Measurements from ENCODE around the gene DYNLT4.
"Not testable (repeated sequence)": the region's sequence is repeated elsewhere in the genome, so short reads cannot be mapped to it uniquely, and the experiment has no call there.

Gene DYNLT4

DNA sequence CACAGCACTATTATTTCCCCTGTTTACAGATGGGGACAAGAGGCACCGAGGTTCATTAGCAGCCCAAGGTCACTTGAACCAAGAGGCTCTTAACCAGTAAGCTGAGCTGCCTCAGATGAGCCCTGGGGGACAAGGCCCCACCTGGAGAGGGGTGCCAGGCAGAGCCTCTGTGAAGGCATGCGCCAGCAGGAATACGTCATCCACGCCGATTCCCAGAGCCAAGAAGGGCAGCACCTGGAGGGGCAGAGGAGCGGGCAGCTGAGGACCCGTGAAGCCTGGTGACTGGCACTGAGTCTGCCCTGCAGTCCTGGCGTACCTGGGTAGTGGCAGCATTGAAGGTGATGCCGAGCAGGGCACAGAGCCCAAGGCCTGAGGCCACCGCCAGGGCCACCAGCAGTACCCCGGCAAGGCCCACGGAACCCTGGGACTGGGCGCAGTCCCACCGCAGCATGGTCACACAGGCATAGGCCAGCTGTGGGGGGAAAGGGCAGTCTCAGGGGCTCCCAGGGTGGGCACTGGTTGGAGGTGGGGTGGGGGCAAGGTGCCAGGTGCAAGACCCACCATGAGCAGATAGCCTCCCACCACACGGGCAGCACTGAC, 21.8 kb upstream of the DYNLT4 start:
- no peak for DNase-seq (ENCODE audit: low read depth in 1 of 2, low spot score in 1 of 2)

DNA sequence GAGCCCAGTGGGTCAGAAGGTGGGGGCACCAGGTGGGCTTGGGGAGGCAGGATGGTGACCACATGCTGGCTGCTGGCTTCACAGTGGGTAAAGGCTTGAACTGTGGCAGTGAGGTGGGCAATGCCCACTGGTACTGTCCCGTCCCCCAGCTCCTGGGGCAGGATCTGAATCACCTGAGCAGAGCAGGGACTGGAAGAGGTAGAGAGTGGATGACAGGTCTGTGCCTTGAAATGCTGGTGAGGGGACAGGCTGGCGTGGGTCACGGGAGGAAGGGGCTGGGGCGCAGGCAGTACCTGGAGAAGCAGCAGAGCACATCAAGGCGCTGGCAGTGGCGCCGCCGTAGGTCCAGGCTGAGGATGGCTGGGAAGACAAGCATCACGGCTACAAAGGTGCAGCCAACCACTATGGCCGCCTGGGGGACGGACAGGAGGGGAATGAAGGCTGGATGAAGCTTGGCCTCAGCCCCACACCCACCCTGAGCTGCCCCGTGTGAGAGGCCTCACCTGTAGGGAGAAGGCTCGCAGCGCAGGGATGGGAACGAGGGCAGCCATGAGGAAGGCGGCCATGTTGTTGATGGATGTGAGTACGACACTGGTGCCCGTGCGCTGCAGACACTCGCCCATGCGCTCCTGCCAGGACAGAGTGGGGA, 21.0 kb upstream of the DYNLT4 start:
- no peak for DNase-seq (ENCODE audit: low read depth in 1 of 2, low spot score in 1 of 2)

DNA sequence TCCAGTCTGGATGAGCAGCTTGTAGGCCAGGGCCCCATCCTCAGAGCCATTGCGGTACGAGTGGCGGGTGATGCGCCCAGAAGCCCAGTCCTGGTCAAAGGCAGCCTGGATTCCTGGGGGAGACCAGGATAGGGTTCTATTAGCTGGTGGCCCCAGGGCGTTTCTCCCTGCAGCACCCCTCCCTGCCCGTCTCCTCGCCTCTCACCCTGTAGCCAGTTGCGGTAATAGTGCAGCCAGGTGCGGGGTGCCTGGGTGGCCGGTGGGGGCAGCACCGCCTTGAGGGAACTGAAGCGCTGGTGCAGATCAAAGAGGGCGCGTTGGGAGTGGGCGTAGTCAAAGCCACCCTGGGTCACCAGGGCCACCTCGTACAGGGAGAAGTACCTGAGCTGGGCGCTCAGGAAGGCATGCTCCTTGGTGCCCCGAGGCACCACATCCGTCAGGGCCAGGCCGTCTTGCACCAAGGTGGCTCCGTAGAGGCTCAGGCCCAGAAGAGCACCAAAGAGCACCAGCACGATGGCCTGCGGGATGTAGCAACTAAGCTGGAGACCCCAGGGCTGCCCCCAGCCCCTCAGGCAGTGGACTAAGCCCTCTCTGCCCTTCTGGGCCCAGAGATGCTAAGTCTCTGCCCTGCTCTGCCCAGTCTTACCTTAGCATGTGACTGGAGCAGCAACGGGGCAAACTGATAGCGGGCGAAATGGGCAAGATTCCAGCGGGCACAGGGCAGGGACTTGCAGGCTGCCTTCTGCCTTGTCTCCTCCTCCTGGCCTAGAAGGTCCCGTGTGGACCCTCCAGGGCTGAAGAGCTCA, 20.2 kb upstream of the DYNLT4 start:
- no peak for DNase-seq (ENCODE audit: low read depth in 1 of 2, low spot score in 1 of 2)

DNA sequence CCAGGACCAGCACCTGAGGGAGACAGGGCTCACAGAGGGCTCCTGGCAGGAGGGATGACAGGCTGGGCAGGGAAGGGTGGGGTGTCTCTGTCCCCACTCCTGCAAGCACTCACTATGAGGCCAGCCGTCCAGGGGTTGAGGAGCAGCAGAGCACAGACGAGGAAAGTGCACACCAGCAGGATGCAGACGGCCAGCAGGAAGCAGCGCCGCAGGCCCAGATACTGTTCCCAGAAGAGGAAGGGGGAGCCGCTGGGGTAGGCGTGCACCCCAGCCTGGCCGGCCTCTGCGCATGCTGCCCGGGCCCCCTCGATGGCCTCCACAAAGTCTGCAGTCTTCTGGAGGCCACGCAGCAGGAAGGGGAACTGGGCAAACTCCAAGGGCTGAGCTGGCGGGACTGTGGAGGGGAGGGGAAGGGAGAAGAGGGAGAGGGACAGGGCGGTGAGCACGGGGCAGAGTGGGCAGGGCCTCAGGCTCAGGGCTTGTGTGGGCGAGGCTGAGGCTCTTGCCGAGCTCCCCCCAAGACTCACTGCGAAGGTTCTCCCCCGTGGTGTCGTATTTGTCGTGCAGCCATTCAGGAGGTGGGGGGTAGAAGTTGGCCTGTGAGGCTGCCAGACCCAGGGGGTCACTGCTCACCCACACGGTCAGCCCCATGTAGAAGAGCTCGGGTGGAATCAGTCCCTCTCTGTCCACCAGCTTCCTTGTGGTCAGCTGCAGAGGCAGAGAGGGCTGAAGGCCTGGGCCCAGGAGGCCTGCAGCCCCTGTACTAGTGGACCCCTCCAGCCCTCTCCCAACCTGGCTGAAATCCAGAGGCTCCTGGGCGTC, 19.4 kb upstream of the DYNLT4 start:
- DNase-seq (ENCODE audit: low read depth in 1 of 2, low spot score in 1 of 2): no peak

DNA sequence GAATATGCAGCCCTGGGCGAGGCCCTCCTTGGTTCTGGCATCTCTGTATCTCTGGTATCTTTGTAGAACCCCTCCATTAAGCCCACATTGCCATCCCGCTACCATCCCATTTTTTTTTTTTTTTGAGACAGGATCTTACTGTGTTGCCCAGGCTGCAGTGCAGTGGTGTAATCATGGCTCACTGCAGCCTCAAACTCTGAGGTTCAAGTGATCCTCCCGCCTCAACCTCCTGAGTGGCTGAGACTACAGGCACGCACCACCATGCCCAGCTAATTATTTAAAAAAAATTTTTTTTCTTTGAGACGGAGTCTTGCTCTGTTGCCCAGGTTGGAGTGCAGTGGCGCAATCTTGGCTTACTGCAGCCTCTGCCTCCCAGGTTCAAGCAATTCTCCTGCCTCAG, 17.2 kb upstream of the DYNLT4 start:
- DNase-seq (ENCODE audit: low read depth in 1 of 2, low spot score in 1 of 2): not testable (repeated sequence)

DNA sequence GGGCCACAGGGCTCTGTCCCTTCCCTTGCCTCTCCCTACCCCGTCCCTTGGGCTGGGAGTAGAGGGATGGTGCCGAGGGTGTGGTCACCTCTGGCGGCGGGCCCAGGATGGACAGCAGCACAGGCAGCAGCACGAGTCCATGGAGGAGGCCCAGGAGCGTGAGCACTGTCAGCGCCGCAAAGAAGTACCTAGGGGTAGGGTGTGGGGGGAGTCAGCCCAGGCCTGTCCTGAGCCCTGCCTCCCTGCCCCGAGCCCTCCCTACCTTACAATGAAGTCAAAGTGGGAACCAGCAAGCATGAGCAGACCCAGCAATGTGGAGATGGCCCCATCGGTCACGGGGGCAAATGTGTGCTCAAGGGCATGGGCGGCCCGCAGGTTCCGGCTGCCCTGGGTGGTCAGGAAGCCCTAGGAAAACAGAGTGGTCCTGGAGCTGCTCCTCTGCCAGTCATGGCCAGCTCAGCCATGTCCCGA, 15.9 kb upstream of the DYNLT4 start:
- DNase-seq (ENCODE audit: low read depth in 1 of 2, low spot score in 1 of 2): no peak

DNA sequence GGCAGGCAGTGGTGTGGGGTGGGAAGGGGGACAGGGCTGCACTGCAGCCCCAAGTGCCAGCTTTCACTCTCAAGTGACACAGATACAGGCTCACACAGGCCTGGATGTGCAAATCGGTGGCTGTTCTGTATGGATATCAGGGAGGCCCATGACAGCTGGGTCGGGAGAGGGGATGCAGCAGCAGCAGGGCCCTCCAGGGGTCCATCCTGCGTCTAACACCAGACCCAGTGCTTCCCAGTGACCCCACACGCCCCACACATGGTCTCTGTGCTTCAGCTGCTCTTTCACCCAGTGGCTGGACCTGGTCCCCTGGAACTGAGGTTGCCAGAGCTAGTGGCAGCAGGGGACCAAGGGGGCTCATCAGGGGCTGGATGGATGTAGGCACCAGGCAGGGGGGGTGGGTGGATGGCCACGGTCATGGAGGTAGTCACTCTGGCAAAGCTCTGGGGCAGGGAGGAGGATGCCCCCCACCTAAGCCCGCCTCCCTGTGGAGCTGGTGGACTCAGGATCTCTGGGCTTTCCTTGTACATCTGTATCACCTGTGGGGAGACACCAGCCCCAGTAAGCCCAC, 15.1 kb upstream of the DYNLT4 start:
- DNase-seq (ENCODE audit: low read depth in 1 of 2, low spot score in 1 of 2): no peak

DNA sequence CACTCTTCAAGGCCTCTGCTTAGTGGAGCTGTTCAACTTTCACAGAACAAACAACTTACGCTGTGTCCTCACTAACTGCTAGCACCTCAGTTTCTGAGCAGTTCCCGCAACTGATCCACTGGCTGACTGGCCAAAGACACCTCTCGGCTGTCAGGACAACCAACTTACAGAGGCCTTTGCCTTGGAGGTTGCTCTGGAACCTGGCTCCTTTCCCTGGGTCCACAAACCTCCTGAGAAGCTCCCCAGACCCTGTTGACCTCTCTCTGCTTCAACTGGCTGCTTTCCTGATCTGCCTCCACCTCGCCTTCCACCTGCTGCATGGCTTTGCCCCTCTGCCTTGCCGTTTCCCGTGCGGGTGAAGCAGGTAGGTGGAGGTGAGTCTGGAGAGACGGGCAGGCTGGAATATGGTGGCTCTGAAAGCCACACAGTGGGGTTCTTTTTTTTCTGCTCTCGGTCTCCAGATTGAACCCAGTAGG, 14.1 kb upstream of the DYNLT4 start:
- DNase-seq (ENCODE audit: low read depth in 1 of 2, low spot score in 1 of 2): no peak

DNA sequence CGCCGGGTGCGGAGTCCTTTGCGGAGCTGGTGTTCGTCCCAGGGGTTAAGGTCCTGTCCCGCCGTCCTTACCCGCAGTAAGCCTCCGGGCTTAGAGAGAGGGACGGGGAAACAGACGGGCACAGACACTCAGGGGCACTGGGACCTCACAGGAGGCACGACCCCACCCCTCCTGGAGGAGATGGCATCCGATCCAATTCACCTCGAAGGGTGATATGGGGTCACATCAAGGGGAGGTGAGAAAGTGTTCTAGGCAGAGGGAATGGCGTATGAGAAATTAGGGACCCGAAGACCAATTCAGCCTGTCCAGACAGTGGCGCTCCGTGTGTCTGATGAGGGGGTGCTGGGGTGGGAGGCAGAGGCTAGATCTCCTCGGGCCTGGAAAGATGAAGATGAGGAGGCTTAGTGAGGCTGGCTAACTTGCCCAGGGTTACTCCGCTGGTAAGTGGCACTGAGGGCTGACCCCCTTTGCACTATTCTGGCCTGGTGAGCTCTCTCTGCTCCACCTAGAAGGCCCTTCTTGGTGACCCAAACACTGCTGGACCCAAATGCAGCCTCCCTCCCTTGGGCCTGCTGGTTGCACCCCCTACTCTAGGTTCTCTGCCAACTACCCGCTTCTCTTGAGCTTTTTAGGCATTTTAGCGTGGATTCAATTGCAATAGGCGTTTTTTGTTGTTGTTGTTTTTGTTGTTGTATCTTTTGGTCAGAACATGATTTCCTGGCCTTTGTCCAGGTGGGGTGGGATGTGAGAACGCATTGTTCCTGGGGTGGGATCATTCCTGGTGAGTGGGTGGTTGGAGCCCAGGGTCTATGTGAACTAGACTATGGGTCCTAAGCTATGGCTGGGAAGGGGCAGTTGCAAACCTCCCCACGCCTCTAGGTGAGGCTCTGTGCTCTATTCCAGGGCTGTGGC, 13.4 kb upstream of the DYNLT4 start:
- DNase-seq (ENCODE audit: low read depth in 1 of 2, low spot score in 1 of 2): no peak

DNA sequence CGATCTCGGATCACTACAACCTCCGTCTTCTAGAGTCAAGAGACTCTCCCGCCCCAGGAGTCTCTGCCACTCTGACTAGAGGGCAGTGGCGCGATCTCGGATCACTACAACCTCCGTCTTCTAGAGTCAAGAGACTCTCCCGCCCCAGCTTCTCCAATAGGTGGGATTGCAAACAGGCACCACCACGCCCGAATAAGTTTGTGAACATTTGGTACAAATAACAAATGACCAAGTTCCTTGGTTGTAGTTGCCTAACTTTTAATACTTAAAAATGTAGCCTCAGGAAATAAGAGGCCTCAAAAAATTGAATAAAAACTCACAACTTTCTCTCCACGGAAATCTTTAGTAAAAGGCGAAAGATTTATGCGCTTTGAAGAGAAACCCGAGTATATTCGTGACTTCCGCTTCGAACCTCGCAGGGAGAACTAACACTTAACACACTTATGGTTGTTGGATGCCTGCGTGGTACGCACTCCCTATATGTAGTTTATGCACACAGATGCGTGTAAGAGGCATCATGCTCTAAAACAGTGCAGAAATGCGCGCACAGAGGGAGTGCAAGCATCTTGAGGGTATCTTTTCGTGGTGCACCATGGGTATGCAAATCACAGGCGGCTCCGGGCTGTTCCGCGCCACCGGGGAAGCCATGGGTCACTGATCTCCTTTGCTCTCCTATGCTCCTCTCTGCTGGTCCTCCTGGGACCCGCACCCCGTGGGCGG, 12.6 kb upstream of the DYNLT4 start:
- DNase-seq (ENCODE audit: low read depth in 1 of 2, low spot score in 1 of 2): peak; percentile 81 to 91

DNA sequence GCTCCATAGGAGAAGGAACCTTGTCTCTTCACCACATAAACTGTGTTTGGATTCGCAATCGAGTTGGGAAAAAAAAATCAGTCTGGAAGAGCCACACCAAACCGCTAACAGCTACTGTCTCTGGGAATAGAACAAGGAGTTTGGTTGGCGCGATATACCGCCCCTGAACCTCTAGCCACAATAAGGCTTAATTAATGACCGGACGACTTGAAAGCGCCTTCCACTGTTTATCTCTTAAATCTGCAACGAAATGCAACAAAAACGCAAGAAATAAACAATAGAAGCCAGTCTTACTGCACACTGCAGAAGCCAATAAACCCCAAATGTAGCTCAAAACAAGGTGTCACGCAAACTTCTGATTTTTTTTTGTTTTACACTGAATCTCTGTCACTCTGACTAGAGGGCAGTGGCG, 12.1 kb upstream of the DYNLT4 start:
- DNase-seq (ENCODE audit: low read depth in 1 of 2, low spot score in 1 of 2): no peak

DNA sequence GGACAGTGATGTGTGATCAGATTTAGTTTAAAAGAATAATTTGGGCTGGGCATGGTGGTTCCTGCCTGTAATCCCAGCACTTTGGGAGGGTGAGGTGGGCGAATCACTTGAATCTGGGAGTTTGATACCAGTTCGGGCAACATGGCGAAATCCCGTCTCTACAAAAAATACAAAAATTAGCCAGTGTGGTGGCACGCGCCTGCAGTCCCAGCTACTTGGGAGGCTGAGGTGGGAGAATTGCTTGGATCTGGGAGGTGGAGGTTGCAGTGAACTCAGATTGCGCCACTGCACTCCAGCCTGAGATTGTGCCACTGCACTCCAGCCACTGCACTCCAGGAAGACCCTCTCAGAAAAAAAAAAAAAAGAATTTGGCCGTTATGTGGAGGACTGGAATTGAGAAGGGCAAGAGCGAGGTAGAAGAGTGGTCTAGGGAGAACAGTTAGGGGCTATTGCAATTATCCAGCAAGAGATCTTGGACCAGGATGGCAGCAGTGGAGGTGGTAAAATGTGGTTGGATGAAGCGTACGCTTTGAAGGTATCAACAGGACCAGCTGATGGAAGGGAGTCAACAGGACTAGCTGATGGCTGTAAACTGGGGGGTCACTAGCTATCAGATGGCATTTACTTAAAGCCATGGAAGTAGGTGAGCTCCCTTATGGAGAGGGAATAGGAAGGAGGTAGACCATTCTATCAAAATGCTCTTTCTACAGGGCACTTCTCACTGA, 10.8 kb upstream of the DYNLT4 start:
- DNase-seq (ENCODE audit: low read depth in 1 of 2, low spot score in 1 of 2): no peak

DNA sequence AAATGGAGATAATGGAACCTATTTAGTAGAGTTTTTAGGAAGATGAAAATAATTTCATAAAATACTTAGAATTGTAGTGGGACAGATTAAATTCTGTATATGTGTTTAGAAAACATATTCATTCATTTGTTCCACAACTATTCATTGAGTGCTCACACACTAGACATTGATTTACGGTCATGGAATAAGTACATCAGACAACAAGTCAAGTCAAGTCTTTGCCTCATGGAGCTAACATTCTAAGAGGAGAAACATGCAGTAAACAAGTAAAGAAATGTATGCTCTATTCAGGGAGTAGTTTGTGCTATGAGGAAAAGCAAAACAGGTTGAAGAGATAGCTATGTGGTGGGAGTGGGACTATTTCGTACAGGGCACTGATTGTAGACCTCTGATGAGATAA, 10.2 kb upstream of the DYNLT4 start:
- DNase-seq (ENCODE audit: low read depth in 1 of 2, low spot score in 1 of 2): no peak

DNA sequence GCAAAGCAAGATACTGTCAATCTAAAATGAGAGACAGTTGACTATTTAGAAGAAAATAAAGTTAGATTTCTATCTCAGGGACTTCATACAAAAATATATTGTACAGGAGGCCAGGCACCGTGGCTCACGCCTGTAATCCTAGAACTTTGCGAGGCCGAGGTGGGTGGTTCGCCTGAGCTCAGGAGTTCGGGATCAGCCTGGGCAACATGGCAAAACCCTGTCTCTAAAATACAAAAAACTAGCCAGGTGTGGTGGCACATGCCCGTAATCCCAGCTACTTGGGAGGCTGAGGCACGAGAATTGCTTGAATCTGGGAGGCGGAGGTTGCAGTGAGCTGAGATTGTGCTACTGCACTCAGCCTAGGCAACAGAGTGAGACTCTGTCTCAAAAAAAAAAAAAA, 8.8 kb upstream of the DYNLT4 start:
- DNase-seq (ENCODE audit: low read depth in 1 of 2, low spot score in 1 of 2): not testable (repeated sequence)

DNA sequence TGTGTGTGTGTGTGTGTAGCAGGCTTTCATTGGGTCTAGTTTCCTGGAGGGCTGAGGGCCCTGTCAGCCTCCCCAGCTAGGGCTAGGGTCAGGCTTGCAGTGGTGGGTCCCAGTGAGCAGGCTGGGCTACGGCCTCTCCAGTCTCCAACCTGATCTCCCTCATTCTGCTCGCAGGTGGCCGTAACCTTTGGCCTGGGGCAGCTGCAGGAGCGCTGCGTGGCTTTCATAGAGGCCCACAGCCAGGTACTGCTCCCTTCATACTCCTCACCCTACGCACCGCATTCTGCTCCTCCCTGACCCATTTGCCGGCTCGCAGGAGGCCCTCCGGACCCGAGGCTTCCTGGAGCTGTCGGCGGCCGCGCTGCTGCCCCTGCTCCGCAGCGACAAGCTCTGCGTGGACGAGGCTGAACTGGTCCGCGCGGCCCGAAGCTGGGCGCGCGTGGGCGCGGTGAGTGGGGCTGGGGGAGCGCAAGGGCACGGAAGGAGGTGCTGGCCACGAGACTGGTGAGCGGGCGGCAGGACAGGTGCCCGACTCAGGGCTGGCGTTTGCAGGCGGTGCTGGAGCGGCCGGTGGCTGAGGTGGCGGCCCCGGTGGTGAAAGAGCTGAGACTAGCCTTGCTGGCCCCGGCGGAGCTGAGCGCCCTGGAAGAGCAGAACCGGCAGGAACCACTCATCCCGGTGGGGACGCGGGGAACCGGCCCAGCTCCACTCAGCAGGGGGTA, 5.8 kb upstream of the DYNLT4 start:
- DNase-seq (ENCODE audit: low read depth in 1 of 2, low spot score in 1 of 2): no peak

DNA sequence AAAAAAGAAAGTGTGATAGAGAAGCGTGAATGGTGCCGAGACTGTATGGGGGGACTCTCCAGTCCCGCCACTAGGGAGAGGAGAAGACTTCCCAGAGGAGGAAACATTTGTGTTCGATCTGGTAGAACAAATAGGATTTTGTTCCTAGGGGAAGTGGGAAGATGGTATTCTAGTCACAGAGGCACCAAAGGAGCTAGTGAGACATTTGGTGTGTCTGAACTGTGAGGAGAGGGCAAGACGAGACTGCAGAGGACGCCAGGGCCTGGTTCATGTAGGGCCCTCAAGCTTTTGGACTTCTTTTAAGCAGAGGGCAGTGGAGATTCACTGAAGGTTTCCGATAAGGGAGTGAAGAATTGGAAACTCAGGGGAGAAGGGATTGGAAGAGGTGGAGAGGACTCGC, 4.1 kb upstream of the DYNLT4 start:
- no peak for DNase-seq (ENCODE audit: low read depth in 1 of 2, low spot score in 1 of 2)

DNA sequence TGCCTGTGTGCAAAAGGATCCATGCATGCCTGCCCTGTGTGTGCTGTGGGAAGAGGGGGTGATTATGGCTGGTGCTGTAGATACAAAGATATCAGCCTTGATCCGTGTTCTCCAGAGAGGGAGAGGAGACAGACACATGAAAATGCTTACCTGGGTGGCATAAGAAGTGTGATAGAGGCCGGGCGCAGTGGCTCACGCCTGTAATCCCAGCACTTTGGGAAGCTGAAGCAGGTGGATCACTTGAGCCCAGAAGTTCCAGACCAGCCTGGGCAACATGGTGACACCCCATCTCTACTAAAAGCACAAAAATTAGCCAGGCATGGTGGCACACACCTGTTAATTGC, 3.6 kb upstream of the DYNLT4 start:
- not testable (repeated sequence) for DNase-seq (ENCODE audit: low read depth in 1 of 2, low spot score in 1 of 2)
